ENCODE measurements around the gene SLC35E2B. TPM values are rescaled to one million over a fixed set of nuclear protein-coding genes. Genes with fewer than 3 reads are reported as not detected.

SLC35E2B gene
- total and polyA plus RNA-seq, 2 of the 13 experiments (the other 11 are each of a cell fraction or from before 2014, with no cell fraction given) = 14.1 to 19.7 TPM

DNA sequence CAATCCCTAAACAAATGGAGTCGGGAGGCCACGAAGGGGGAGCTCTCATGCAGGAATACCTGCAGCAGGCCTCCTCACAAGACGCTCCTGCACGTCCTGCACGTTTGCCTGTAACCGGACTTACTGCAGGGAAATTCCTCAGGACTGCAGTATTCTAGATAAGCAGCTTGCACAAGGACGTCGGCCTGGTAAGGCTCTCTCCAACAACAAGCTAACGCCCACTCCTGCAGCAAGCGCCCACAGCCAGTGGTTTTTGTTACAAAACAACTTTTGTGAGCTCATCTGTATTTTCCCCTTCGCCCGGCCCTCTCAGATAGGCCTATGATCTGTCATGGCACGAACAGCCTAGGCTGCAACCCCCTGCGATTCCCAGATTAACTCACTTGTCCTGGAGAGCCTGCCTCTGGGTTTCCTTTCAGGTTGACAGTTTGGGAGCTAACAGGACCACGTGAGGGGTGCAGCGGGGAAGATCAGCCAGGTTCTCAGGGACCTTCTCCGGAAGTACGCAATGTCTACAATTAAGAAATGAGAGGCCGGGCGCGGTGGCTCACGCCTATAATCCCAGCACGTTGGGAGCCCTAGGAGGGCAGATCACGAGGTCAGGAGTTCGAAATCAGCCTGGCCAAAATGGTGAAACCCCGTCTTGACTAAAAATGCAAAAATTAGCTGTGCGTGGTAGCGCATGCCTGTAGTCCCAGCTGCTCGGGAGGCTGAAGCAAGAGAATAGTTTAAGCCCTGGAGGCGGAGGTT, 78.2 kb downstream of the SLC35E2B start (continued):
- TF ChIP-seq, protein P1, sequence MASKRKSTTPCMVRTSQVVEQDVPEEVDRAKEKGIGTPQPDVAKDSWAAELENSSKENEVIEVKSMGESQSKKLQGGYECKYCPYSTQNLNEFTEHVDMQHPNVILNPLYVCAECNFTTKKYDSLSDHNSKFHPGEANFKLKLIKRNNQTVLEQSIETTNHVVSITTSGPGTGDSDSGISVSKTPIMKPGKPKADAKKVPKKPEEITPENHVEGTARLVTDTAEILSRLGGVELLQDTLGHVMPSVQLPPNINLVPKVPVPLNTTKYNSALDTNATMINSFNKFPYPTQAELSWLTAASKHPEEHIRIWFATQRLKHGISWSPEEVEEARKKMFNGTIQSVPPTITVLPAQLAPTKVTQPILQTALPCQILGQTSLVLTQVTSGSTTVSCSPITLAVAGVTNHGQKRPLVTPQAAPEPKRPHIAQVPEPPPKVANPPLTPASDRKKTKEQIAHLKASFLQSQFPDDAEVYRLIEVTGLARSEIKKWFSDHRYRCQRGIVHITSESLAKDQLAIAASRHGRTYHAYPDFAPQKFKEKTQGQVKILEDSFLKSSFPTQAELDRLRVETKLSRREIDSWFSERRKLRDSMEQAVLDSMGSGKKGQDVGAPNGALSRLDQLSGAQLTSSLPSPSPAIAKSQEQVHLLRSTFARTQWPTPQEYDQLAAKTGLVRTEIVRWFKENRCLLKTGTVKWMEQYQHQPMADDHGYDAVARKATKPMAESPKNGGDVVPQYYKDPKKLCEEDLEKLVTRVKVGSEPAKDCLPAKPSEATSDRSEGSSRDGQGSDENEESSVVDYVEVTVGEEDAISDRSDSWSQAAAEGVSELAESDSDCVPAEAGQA (IDR thresholded peaks at IDR 0.05; ENCODE audit: low read depth) = peak; percentile 33; the same call in 1 of the 2 replicates
- TF ChIP-seq, protein P1 (CRISPR knock-in tag; IDR thresholded peaks at IDR 0.05; ENCODE audit: borderline replicate concordance) = no peak
- TF ChIP-seq CEBPG (CRISPR knock-in tag; IDR thresholded peaks at IDR 0.05) (0 out of 2 replicates have a peak, but pooled peaks have one; percentile 21), ZNF674 (CRISPR knock-in tag; IDR thresholded peaks at IDR 0.05; ENCODE audit: low read depth) (no peak), CENPX (CRISPR knock-in tag; IDR thresholded peaks at IDR 0.05) (no peak), TSC22D2 (CRISPR knock-in tag; IDR thresholded peaks at IDR 0.05; ENCODE audit: borderline replicate concordance) (no peak), ISL2 (CRISPR knock-in tag; IDR thresholded peaks at IDR 0.05) (no peak), MTF1 (CRISPR knock-in tag; IDR thresholded peaks at IDR 0.05) (no peak), YY1 (IDR thresholded peaks at IDR 0.05; ENCODE audit: insufficient read depth, insufficient replicate concordance, low read depth, low read length) (no peak), MXI1 (IDR thresholded peaks at IDR 0.05; ENCODE audit: borderline replicate concordance, low read depth, low read length) (peak; percentile 57; the same call in 1 of the 3 replicates), HMGA1 (CRISPR knock-in tag; conservative IDR thresholded peaks at IDR 0.05) (no peak), ZNF335 (CRISPR knock-in tag; IDR thresholded peaks at IDR 0.05) (no peak), SRSF9 (IDR thresholded peaks at IDR 0.05; ENCODE audit: borderline replicate concordance, insufficient read depth, low read depth, low read length, poor library complexity, severe bottlenecking) (no peak), ZSCAN31 (CRISPR knock-in tag; IDR thresholded peaks at IDR 0.05; ENCODE audit: low read depth) (no peak), NFE2L1 (CRISPR knock-in tag; IDR thresholded peaks at IDR 0.05; ENCODE audit: borderline replicate concordance) (no peak)
- TF ChIP-seq, protein P2, sequence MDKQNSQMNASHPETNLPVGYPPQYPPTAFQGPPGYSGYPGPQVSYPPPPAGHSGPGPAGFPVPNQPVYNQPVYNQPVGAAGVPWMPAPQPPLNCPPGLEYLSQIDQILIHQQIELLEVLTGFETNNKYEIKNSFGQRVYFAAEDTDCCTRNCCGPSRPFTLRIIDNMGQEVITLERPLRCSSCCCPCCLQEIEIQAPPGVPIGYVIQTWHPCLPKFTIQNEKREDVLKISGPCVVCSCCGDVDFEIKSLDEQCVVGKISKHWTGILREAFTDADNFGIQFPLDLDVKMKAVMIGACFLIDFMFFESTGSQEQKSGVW (CRISPR knock-in tag; IDR thresholded peaks at IDR 0.05; ENCODE audit: borderline replicate concordance) = no peak
- TF ChIP-seq, protein P3, sequence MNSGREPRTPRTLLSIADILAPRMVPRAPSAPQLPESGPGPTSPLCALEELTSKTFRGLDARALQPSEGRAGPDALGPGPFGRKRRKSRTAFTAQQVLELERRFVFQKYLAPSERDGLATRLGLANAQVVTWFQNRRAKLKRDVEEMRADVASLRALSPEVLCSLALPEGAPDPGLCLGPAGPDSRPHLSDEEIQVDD (CRISPR knock-in tag; IDR thresholded peaks at IDR 0.05; ENCODE audit: borderline replicate concordance) = no peak
- TF ChIP-seq, protein P4, sequence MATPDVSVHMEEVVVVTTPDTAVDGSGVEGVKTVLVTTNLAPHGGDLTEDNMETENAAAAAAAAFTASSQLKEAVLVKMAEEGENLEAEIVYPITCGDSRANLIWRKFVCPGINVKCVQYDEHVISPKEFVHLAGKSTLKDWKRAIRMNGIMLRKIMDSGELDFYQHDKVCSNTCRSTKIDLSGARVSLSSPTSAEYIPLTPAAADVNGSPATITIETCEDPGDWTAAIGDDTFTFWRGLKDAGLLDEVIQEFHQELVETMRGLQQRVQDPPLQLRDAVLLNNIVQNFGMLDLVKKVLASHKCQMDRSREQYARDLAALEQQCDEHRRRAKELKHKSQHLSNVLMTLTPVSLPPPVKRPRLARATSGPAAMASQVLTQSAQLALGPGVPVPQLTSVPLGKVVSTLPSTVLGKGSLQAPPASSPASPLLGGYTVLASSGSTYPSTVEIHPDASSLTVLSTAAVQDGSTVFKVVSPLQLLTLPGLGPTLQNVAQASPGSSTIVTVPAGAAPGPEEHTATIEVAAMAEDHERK (CRISPR knock-in tag; IDR thresholded peaks at IDR 0.05; ENCODE audit: low read depth) = no peak
- TF ChIP-seq, protein P5, sequence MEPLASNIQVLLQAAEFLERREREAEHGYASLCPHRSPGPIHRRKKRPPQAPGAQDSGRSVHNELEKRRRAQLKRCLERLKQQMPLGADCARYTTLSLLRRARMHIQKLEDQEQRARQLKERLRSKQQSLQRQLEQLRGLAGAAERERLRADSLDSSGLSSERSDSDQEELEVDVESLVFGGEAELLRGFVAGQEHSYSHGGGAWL (CRISPR knock-in tag; IDR thresholded peaks at IDR 0.05) = no peak

Data from HepG2 (cell line).